ENCODE measurements around the gene STK32C.

GRCh38 chr10:132197271-132198067 is 110.3 kb downstream of the STK32C start:
- TF ChIP-seq, protein P1, sequence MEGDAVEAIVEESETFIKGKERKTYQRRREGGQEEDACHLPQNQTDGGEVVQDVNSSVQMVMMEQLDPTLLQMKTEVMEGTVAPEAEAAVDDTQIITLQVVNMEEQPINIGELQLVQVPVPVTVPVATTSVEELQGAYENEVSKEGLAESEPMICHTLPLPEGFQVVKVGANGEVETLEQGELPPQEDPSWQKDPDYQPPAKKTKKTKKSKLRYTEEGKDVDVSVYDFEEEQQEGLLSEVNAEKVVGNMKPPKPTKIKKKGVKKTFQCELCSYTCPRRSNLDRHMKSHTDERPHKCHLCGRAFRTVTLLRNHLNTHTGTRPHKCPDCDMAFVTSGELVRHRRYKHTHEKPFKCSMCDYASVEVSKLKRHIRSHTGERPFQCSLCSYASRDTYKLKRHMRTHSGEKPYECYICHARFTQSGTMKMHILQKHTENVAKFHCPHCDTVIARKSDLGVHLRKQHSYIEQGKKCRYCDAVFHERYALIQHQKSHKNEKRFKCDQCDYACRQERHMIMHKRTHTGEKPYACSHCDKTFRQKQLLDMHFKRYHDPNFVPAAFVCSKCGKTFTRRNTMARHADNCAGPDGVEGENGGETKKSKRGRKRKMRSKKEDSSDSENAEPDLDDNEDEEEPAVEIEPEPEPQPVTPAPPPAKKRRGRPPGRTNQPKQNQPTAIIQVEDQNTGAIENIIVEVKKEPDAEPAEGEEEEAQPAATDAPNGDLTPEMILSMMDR (conservative IDR thresholded peaks at IDR 0.05; ENCODE audit: low read depth, low read length): no peak
- no peak for TF ChIP-seq POLR2A (IDR thresholded peaks at IDR 0.05; ENCODE audit: low read depth, low read length)
- no peak for TF ChIP-seq SMC3 (IDR thresholded peaks at IDR 0.05; ENCODE audit: low read depth, low read length)
- TF ChIP-seq RCOR1 (IDR thresholded peaks at IDR 0.05; ENCODE audit: insufficient replicate concordance, low read length): no peak
- TF ChIP-seq RAD21 (IDR thresholded peaks at IDR 0.05; ENCODE audit: low read length): no peak
- no peak for TF ChIP-seq CEBPB (IDR thresholded peaks at IDR 0.05; ENCODE audit: low read depth, low read length)
- no peak for TF ChIP-seq FOS (IDR thresholded peaks at IDR 0.05; ENCODE audit: low read depth, low read length)
